B cell (primary cell): Measurements from ENCODE around the gene ADAM17.

Source experiments
- CTCF ChIP-seq: fragments of 200-600 bp; IDR thresholded peaks from one replicate; pipeline ENCODE4 v1.8.0; 2022; ENCODE audit warnings: antibody characterized with exemption, mild to moderate bottlenecking
- EZH2 ChIP-seq: IDR thresholded peaks from 2 replicates; pipeline ENCODE4 v1.6.1; 2012; ENCODE audit warnings: borderline replicate concordance, low read depth, mild to moderate bottlenecking, moderate library complexity, low read length; ENCODE audit not compliant: insufficient read depth, poor library complexity, severe bottlenecking

GRCh38 chr2:9474361-9475057, 81.1 kb downstream of the ADAM17 start, which contains the start of gene IAH1:
- no peak for TF ChIP-seq EZH2
- no peak for TF ChIP-seq CTCF
